NCI-H1694 treated with DMSO at 0.1 percent for 48 hours (cell line): Measurements from ENCODE around the gene RNF111.
"Not testable (repeated sequence)": the region's sequence is repeated elsewhere in the genome, so short reads cannot be mapped to it uniquely, and the experiment has no call there.

Experiments
- DNase-seq: peaks from one replicate; lab custom pipeline; 2025; lab: John Stamatoyannopoulos, UW

Gene RNF111

GRCh38 chr15:59059076-59059597 lies 71.7 kb downstream of the RNF111 start:
- DNase-seq = no peak

- no peak for DNase-seq
Observed at GRCh38 chr15:59060348-59060747, 72.9 kb downstream of the RNF111 start.

GRCh38 chr15:59063042-59063441 lies 75.6 kb downstream of the RNF111 start:
- no peak for DNase-seq

- DNase-seq = no peak
Observed at GRCh38 chr15:59069430-59069829, 82.0 kb downstream of the RNF111 start.

- no peak for DNase-seq
Observed at GRCh38 chr15:59074607-59075006, 87.1 kb downstream of the RNF111 start.

GRCh38 chr15:59087731-59088130 lies 100.3 kb downstream of the RNF111 start:
- no peak for DNase-seq

GRCh38 chr15:59094077-59094476 lies 106.6 kb downstream of the RNF111 start:
- no peak for DNase-seq

GRCh38 chr15:59096429-59096828 lies 109.0 kb downstream of the RNF111 start:
- DNase-seq = no peak

GRCh38 chr15:59099162-59099685 lies 111.8 kb downstream of the RNF111 start:
- DNase-seq = no peak

- DNase-seq = no peak
Observed at GRCh38 chr15:59104602-59104911, 117.1 kb downstream of the RNF111 start.

- DNase-seq = peak; percentile 92
Observed at GRCh38 chr15:59104912-59105732, 117.7 kb downstream of the RNF111 start, which contains the start of gene CCNB2. TSS of gene CCNB2 (plus strand) at chr15:59105146. CDS start at chr15:59105269, 123 bp downstream.

- DNase-seq = no peak
Observed at GRCh38 chr15:59105854-59106253, 118.4 kb downstream of the RNF111 start.

GRCh38 chr15:59111251-59111650 lies 123.8 kb downstream of the RNF111 start:
- no peak for DNase-seq

GRCh38 chr15:59115047-59115446 lies 127.6 kb downstream of the RNF111 start:
- no peak for DNase-seq

- no peak for DNase-seq
Observed at GRCh38 chr15:59116141-59116540, 128.7 kb downstream of the RNF111 start.

GRCh38 chr15:59116771-59117170 lies 129.3 kb downstream of the RNF111 start:
- no peak for DNase-seq

- DNase-seq = no peak
Observed at GRCh38 chr15:59119625-59120024, 132.2 kb downstream of the RNF111 start.

GRCh38 chr15:59120937-59121336 lies 133.5 kb downstream of the RNF111 start:
- DNase-seq = no peak

- no peak for DNase-seq
Observed at GRCh38 chr15:59124261-59124660, 136.8 kb downstream of the RNF111 start.

GRCh38 chr15:59125683-59126082 lies 138.2 kb downstream of the RNF111 start:
- not testable (repeated sequence) for DNase-seq

- DNase-seq = not testable (repeated sequence)
Observed at GRCh38 chr15:59127255-59127654, 139.8 kb downstream of the RNF111 start.

GRCh38 chr15:59131456-59131855 lies 144.0 kb downstream of the RNF111 start:
- no peak for DNase-seq

- no peak for DNase-seq
Observed at GRCh38 chr15:59131969-59132562, 144.6 kb downstream of the RNF111 start.
